NCI-H187 (cell line): ENCODE data around the gene DEPP1.

Experiments used
- DNase-seq, 2 experiments: peaks; one replicate each; lab custom pipeline; 2025; lab: John Stamatoyannopoulos, UW

Gene DEPP1

DNA sequence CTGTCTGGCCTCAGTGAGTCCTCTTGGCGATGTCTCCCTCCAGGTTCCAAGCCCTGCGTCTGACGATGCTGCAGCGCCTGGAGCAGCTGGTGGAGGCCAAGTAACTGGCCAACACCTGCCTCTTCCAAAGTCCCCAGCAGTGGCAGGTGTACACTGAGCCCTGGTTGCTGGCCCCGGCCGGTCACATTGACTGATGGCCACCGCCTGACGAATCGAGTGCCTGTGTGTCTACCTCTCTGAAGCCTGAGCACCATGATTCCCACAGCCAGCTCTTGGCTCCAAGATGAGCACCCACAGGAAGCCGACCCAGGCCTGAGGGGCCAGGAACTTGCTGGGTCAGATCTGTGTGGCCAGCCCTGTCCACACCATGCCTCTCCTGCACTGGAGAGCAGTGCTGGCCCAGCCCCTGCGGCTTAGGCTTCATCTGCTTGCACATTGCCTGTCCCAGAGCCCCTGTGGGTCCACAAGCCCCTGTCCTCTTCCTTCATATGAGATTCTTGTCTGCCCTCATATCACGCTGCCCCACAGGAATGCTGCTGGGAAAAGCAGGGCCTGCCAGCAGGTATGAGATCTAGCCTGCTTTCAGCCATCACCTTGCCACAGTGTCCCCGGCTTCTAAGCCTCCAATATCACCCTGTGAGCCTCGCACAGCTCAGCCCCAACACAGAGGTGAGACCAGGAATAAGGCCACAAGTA lies 14.8 kb upstream of the DEPP1 start:
- no peak for DNase-seq

DNA sequence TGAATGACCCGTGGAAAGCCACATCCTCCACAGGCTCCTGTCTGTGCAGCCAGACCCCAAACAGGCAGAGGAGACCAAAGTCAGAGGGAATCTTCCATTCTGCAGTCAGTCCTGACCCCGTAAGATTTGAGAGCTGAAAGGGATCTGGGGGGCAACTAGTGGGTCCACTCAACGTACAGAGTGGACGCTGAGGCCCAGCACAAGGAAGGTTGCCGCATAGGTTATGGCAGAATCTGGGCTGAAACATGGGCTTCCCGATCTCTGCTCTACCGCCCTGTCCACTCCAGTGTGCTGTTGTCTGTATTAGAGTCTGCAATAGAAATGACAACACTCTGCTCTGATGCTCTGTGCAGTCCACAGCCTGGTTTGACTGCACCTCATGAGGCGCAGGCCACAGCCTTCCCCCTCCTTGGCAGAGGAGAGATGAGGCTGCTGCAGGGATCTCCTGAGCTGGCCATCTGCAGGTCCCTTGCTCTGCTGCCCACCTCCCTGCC lies 14.2 kb upstream of the DEPP1 start:
- no peak for DNase-seq

DNA sequence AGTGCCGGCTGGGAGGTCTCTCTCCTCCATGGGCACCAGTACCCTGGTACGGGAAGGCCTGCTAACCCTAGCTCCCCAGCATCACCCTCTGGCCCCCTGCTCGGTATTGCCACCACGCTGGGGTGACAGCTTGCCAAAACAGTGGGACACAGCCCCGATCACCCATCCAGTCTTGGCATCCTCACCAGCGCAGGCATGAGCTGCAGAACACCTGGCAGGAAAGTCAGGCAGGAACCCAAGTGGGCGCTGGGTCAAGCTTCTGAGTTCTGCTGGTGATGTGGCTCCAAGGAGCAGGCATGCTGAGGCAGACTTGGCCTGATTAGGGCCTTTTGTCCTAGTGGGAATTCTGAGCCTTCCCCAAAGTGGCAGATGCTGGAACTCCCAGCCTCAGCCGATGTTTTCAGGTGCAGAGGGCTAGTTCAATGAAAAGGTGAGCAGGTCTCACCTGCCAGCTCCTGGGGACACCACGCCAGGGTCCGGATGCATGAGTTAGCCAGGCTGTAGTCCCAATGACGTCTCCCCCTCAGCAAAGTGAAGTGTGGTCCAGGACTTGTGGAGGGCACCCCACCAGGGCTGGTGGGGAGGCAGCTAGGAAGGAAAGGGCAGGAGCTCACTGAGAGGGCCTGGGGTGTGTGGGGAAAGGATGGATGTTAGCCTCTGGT lies 13.6 kb upstream of the DEPP1 start:
- DNase-seq = no peak

DNA sequence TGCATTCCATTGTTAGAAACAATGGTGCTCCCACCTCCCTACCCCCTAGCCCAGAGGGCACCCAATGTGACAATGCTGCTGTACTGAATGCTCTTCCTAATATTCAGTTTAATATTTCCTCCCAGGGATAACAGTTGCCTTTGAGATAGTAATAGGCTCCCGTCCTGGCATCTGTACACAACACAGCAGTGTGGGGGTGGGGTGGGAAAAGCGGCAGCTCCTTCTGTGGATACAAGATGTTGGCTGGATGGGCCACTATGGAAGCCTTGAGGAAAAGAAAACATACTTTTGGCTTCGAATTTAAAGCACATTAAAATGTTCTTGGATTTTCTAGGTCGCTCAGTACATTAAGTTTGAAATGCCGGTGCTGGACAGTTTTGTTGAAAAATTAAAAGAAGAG lies 13.0 kb upstream of the DEPP1 start:
- no peak for DNase-seq

DNA sequence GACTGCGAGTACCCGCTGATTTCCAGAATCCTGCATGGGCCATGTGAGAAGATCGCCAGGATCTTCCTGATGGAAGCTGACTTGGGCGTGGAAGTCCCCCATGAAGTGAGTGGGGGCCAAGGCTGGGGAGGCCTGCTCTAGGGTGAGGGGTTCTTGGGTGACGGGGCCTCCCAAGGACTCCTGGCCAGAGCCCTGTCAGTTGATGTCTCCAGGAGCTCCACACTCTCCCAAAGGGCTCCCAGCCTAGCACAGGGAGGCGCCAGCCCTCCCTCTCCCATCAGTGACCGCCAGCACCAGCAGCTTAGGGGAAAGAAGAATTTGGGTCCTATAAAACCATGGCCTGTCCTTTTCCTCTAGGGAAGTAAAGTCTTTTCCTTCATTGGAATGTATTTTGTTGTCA lies 12.4 kb upstream of the DEPP1 start:
- no peak for DNase-seq

DNA sequence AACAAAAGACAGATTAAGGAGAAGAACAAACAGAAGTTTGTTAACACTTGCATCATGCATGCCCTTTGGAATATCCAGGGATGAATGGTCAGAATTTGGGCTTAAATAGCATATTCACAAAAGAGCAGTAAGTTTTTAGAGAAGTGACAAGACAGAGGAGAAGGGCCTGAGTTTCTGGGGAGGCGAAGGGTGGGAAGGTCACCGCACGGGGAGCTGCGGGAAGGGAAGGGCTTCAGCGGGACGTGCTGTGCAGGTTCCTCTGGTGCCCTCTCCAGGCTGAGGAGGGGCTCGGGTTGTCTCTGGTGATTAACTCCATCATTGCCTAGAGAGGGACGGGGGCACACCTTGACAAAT lies 11.7 kb upstream of the DEPP1 start:
- DNase-seq = no peak

DNA sequence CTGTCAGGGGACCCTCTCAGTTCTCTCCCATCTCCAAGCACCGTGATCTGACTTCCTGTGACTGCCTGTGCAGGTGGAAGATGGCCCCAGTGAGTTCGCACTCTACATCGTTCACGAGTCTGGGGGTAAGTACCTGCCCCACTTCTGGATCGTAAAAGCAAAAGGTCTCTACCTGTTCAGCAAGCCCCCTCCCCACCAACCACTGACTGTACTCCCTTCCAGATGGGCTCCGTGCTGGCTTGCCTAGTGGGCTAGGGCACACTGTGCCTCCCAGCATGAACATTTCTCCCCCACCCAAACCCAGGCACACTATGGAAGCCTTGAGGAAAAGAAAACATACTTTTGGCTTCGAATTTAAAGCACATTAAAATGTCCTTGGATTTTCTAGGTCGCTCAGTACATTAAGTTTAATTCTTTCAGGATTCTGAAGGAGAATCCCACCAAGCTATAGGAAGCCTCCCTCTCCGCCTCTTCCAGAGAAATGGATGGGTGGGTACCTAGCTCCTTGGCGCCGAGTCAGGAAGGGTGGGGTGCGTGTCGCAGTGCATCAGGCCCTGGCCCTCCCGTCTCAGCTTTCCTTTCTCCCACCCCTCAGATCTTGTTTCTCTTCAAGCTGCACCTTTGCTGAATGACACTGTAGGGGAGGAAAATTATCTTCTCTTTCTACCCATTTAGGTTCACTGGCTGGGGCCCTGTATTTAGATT lies 11.1 kb upstream of the DEPP1 start:
- no peak for DNase-seq

DNA sequence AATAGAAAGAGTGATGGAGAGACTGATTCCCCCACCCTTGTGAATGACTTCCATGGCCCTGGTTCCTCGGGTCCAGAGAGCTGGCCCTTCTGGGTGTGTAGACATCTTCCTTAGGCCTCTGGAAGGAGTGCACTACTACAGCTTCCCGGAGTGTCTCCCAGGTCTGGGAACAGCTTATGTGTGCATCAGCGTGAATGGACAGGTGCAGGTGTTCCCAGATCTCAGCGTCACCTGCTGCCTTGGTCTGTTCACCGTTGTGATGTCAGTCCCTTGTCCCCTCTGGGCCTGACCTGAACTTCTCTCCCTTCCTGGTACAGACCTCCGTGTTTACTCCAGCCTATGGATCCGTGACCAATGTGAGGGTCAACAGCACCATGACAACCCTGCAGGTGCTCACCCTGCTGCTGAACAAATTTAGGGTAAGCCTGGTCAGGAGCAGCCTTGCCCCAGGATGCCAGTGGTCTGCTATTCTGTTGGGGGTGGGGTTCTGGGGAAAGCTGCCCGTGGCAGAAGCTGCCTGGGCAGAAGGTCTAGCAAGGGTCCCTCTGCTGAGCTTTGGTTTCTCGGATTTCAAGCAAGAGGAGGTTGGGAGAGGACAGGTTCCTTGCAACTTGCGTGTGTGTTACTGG lies 10.5 kb upstream of the DEPP1 start:
- no peak for DNase-seq

DNA sequence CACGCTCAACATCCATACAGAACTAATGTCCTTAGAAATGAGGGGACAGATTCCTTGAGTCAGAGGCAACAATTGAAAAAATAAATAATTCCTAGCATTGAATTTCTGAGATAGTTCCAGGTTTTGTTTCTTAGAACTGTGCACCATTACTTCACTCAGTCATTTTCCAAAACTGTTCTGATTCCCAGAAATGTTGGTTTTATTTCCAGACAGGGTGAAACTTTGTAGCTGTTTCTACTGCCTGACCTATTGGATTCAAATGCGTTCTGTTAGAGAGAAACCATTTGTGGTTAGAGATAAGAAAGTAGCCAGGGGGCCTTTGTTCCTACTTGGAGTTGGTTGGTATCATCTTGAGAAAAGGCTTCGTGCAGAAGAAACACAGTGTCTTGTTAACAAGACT lies 8.1 kb upstream of the DEPP1 start:
- no peak for DNase-seq

DNA sequence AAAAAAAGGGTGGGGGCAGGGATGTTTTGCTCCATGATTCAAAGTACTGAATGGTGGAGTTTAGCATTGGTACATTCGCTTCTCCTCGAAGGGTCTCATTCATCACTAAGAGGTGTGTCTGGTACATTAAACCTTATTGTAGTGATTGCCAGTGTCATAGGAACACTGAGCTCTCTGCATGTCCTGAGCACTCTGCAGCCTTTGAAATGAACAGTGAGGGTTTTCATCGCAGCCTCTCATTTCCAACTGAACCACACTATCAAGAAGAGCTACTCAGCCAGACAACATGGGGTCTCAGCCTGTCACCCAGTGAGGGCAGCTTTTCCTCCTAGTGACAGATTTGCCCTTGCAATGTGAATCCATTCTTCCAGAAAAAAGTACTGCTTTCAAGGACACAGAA lies 7.6 kb upstream of the DEPP1 start:
- DNase-seq = no peak

DNA sequence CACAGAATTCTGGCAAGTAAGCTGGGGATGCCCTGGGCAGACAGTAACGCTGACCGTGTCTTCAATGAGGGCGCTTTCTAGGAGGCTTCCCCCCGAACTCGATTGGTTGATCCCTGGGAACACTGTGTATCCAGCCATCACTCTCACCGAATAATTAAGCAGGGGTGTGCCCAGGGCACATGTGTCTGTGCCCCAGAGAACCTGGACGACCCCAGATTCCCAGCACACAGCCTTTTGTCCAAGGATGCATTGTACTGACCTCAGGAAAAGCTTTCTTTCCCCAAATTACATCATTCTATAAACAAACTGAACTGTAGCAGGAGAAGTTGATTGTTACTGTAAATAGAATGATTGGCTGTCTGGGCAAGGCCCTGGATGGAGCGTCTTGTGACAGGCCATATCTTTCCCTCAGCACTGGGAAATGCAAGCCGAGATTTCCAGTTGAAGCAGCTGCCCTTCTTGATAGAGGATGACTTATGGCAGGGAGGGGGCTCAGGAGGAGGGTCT lies 6.6 kb upstream of the DEPP1 start:
- no peak for DNase-seq

DNA sequence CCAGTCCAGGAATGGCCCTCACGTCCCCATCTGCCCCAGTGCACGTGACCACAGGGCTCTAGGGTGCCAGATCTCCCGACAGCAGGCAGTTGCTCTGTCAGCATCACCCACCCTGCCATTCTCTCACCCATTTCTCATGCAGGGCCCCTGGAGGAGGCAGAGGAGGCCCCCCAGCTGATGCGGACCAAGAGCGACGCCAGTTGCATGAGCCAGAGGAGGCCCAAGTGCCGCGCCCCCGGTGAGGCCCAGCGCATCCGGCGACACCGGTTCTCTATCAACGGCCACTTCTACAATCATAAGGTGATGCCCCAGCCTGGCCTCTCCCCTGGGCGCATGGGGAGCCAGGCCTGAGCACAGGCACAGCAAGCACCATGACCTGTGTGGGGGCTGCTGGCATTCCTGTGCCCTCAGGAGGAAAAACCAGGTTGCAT lies 6.1 kb upstream of the DEPP1 start:
- DNase-seq = no peak

DNA sequence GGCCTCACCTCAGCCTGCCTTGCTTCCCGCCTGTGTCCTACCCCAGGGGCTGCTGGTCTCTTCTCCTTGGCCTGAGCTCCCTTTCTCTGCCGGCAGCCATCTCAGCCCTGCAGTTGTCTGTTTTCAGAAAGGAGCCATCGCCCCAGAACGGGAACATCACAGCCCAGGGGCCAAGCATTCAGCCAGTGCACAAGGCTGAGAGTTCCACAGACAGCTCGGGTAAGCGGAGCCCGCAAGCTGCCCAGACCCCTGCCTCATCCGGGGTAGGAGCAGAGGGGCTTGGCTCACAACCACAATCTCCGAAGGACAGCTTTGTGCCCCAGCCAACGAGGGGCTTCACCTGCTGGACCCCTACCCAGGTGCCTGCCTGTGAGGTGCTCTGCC lies 5.3 kb upstream of the DEPP1 start:
- DNase-seq = no peak

DNA sequence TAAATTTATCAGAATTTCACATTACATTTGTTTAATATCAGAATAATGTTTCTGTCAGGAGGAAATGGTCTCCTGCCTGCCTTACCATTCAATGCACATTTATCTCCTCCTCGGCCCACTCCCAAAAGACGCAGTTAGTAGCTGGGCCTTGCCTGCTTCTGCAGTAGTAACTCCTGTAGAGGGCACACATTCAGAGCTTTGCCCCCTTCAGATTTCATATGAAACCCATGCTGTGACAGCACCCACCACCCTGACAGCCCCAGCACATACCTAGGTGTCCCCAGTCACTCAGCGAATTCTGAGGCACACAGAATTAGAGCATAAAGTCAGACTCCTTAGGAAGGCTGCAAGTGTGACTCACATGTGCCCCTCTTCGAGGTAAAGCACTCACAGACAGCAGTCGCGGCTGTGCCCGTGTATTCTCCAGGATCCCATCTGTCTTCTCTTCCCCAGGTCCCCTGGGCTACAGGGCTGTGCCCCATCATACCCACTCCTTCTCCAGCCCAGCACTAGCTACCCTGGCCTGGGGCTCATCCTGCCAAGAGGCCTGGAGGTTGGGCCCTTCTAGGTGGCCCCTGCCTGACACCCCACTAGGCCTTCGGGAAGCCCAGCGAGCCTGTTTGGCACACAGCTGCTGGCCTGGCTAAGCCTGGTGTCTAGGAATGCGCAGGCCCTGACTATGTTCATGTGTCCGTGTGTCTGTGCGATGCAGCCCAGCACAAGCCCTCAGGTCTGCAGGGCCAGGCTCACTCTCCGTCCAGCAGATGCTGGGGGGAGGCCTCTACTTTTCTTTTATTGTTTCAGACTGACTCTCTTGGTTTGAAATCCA lies 4.7 kb upstream of the DEPP1 start:
- no peak for DNase-seq

DNA sequence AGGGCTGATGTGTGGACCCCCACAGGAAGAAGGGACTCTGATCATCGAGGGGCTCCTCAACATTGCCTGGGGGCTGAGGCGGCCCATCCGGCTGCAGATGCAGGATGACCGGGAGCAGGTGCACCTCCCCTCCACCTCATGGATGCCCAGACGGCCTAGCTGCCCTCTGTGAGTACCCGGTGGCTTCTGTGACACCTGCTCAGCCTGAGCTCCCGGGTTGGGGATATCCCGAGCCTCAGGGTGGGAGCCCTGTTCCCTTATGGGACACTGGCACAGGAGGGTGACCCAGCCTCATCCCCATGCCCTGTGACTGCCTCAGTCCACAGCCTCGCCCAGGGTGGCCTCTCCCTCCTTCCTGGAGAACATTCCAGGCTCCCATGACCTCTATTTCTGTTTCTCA lies 3.9 kb upstream of the DEPP1 start:
- no peak for DNase-seq

DNA sequence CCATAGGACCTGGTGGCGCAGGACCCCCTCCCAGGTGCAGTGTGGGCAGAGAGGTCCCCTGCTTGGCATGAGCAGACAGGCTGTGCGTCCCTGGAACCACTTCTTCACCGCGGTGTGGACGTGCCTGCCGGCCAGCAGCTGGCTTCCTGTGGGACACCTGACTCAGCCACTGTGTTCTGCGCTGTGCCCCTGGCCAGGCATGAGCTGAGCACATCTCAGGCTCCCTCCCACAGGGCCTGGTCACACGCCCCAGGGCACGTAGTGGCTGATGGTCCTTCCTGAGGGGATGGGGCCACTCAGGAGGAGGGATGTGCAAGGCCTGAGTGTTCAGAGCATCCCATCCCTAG lies 3.5 kb upstream of the DEPP1 start:
- DNase-seq = no peak

DNA sequence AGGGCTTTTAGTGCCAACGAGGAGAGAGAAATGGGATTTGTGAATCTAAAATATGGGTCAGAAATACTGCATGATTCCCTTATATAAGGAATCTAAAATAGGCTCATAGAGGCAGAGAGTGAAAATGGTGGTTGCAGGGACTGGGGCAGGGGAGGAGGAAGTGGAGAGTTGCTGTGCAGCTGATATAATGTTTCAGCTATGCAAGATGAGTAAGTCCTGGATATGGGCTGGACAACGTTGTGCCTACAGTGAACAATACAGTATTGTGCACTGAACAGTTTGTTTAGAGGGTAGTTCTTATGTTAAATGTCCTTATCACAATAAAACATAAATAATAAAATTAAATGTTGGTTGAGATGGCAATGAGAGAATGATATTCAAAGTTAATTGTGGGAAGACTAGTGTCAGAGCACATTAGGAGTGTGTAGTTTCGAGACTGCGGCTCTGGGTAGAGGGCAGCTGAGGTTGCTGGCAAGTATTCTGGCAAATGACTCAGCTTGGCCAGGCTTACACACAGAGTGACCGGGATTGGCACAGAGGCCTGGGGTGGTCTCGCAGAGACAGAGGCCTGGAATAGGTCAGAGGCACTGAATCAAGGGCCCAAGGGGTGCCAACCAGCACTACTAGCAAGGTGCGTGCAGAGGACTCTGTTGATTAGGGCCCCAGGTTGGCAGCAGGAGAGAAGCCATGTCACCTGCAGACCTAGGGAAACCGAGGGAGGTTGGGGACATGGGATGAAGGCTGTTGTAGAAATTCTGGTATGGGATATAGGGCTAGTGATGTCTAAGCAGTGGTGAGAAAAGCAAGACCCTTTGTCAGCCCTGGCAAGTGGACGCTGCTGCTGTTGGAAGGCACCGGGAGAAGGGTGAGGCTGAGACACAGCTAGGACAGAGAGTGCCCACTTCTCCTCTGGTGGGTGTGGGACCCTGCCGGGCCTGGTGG lies 2.8 kb upstream of the DEPP1 start:
- DNase-seq = no peak

DNA sequence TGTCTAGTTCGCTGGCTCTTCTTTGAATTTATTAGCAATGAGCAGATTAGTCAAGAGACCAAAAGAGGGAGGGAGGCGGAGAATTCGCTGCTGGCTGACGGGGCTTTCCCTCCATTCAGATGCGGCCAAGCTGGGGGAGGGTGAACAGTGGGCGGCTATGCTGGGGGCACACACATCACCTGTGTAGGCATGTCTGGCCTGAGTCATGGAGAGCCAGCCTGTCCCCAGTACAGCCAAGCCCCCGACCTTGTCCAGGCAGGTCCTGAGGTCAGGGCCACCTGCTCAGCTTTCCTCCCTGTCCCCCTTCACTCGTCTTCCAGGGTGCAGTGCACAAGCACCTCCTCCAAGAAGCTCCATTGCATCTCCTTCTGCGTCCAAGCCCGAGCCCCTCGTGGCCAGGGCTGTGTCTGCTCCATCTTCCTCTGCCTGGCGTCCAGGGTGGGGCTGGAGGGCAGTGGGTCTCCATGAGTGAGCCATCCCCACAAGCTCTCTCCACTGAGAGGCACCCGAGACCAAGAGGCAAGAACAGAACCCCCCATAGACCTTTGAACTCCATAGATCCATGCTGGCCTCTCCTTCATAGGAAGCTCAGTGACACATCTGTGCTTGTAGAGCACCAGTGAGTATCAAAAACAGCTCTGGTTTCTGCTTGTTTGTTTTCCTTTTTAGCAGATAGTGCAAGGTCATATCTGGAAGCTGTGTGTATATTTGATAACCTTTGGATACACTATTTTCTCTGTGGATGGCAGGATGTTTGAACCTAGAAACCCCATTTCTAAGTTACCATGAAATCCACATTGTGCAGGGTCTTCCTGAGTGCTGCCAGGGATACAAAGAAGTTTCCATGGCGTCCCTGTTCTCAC lies 1.9 kb upstream of the DEPP1 start:
- DNase-seq = no peak

DNA sequence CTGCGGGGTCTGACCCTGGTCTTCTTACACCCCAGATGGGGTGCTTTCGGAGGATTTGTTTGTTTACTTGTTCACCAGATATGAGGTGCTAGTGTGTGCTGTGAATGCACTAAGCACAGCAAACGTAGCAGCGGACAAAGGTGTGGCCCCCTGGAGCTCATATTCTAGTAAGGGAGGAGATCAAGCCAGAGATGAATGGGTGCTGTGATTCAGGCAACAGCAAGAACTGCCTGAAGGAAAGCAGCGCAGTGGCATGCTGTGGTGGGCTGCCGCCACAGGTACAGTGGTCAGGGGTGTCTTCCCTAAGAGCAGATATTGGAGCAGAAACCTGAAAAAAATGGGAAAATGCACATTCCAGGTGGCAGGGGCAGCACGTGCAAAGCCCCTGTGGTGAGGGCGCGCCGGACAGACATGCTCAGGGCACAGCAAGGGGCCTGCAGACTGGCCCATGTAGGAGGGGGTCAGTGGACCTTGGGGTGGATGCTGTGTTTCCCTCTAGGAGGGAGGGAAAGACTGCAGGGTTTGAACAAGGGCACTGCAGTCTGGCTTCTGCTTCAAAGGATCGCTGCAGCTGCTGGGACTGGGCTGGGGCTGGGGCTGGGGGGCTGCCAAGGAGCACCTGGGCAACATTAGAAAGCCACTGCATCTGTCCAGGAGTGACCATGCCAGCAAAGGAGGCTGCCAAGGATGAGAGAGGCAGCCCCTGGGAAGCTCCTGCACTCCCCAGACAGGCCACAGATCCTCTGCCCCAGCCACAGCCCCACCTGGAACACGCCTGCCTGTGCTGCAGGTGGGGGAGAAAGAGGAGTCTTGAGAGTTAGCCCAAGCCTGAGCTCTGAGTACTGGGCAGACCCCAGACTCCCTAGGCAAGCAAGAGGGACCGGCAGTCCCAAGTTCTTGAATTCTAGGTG lies 927 bp upstream of the DEPP1 start:
- no peak for DNase-seq
